Measurements from ENCODE around the gene DDX41.

The DDX41 gene

GRCh38 chr5:177470759-177471536, 45.8 kb downstream of the DDX41 start:
- Mint-ChIP-seq H3K27ac (ENCODE audit: low read depth) (peak overlapping the region; percentile 44), H3K36me3 (ENCODE audit: insufficient read depth) (peaks cover 11% of the 10 kb centered on the region), H3K9me3 (no peaks in the 10 kb centered on the region), H3K27me3 (peaks cover 9% of the 10 kb centered on the region), H3K4me3 (peak overlapping the region; percentile 59), H3K4me1 (peaks cover 56% of the 10 kb centered on the region)
- ATAC-seq (replicated peaks; ENCODE audit: extremely low read depth, poor library complexity, severe bottlenecking) (no peak), DNase-seq (ENCODE audit: low spot score in 2 of 2) (no peak)

- Mint-ChIP-seq H3K27me3 (peaks cover 9% of the 10 kb centered on the region), H3K9me3 (no peaks in the 10 kb centered on the region), H3K4me3 (no peak overlapping the region), H3K27ac (ENCODE audit: low read depth) (peak overlapping the region; percentile 44), H3K4me1 (peaks cover 45% of the 10 kb centered on the region), H3K36me3 (ENCODE audit: insufficient read depth) (peaks cover 12% of the 10 kb centered on the region)
- ATAC-seq (replicated peaks; ENCODE audit: extremely low read depth, poor library complexity, severe bottlenecking) (no peak), DNase-seq (ENCODE audit: low spot score in 2 of 2) (no peak)
These were observed 46.8 kb downstream of the DDX41 start for GRCh38 chr5:177469750-177470525.

GRCh38 chr5:177468685-177469628, 47.8 kb downstream of the DDX41 start:
- Mint-ChIP-seq H3K36me3 (ENCODE audit: insufficient read depth) (peaks cover 9% of the 10 kb centered on the region), H3K27me3 (peaks cover 2% of the 10 kb centered on the region), H3K9me3 (no peaks in the 10 kb centered on the region), H3K27ac (ENCODE audit: low read depth) (peak overlapping the region; percentile 26), H3K4me3 (no peak overlapping the region), H3K4me1 (peaks cover 36% of the 10 kb centered on the region)
- no peak for ATAC-seq (replicated peaks; ENCODE audit: extremely low read depth, poor library complexity, severe bottlenecking)
- no peak for DNase-seq (ENCODE audit: low spot score in 2 of 2)

GRCh38 chr5:177468329-177468684, 48.5 kb downstream of the DDX41 start:
- ATAC-seq (replicated peaks; ENCODE audit: extremely low read depth, poor library complexity, severe bottlenecking) (no peak), DNase-seq (ENCODE audit: low spot score in 2 of 2) (no peak)
- Mint-ChIP-seq H3K4me1 (peaks cover 33% of the 10 kb centered on the region), H3K4me3 (no peak overlapping the region), H3K27me3 (no peaks in the 10 kb centered on the region), H3K9me3 (no peaks in the 10 kb centered on the region), H3K27ac (ENCODE audit: low read depth) (no peak overlapping the region), H3K36me3 (ENCODE audit: insufficient read depth) (peaks cover 9% of the 10 kb centered on the region)

- H3K36me3 Mint-ChIP-seq (ENCODE audit: insufficient read depth): peaks cover 8% of the 10 kb centered on the region
- no peak overlapping the region for H3K27ac Mint-ChIP-seq (ENCODE audit: low read depth)
- H3K9me3 Mint-ChIP-seq: no peaks in the 10 kb centered on the region
- no peak overlapping the region for H3K4me3 Mint-ChIP-seq
- ATAC-seq (replicated peaks; ENCODE audit: extremely low read depth, poor library complexity, severe bottlenecking) (no peak), DNase-seq (ENCODE audit: low spot score in 2 of 2) (no peak)
- H3K4me1 Mint-ChIP-seq: peaks cover 33% of the 10 kb centered on the region
- no peaks in the 10 kb centered on the region for H3K27me3 Mint-ChIP-seq
These were observed 49.3 kb downstream of the DDX41 start for GRCh38 chr5:177467436-177467835.

- DNase-seq (ENCODE audit: low spot score in 2 of 2) (no peak), ATAC-seq (replicated peaks; ENCODE audit: extremely low read depth, poor library complexity, severe bottlenecking) (no peak)
- Mint-ChIP-seq H3K9me3 (no peaks in the 10 kb centered on the region), H3K4me1 (peaks cover 28% of the 10 kb centered on the region), H3K36me3 (ENCODE audit: insufficient read depth) (peaks cover 8% of the 10 kb centered on the region), H3K27me3 (no peaks in the 10 kb centered on the region), H3K27ac (ENCODE audit: low read depth) (no peak overlapping the region), H3K4me3 (no peak overlapping the region)
These were observed 49.9 kb downstream of the DDX41 start for GRCh38 chr5:177466861-177467260.

GRCh38 chr5:177465044-177465443, 51.7 kb downstream of the DDX41 start:
- ATAC-seq (replicated peaks; ENCODE audit: extremely low read depth, poor library complexity, severe bottlenecking): no peak
- Mint-ChIP-seq H3K27ac (ENCODE audit: low read depth) (no peak overlapping the region), H3K4me1 (peaks cover 14% of the 10 kb centered on the region), H3K9me3 (no peaks in the 10 kb centered on the region), H3K27me3 (no peaks in the 10 kb centered on the region), H3K4me3 (no peak overlapping the region), H3K36me3 (ENCODE audit: insufficient read depth) (peaks cover 10% of the 10 kb centered on the region)
- DNase-seq (ENCODE audit: low spot score in 2 of 2): no peak

- no peaks in the 10 kb centered on the region for H3K4me1 Mint-ChIP-seq
- H3K27ac Mint-ChIP-seq (ENCODE audit: low read depth): no peak overlapping the region
- no peaks in the 10 kb centered on the region for H3K9me3 Mint-ChIP-seq
- no peak for ATAC-seq (replicated peaks; ENCODE audit: extremely low read depth, poor library complexity, severe bottlenecking)
- H3K4me3 Mint-ChIP-seq: no peak overlapping the region
- H3K36me3 Mint-ChIP-seq (ENCODE audit: insufficient read depth): peaks cover 14% of the 10 kb centered on the region
- H3K27me3 Mint-ChIP-seq: no peaks in the 10 kb centered on the region
- no peak for DNase-seq (ENCODE audit: low spot score in 2 of 2)
These were observed 54.6 kb downstream of the DDX41 start for GRCh38 chr5:177462021-177462670.

Data from central memory CD8-positive, alpha-beta T cell (primary cell).